Gastrocnemius medialis (tissue), 4 donors: ENCODE results near the gene ELFN2.

ENCODE experiments used
- POLR2A ChIP-seq, 2 donors: fragments of 450-650 bp; IDR thresholded peaks; one replicate each; pipeline ENCODE4 v1.6.1; 2017; ENCODE audit warnings: antibody characterized with exemption in 2 of 2, mild to moderate bottlenecking in 2 of 2, moderate library complexity in 2 of 2
- TF ChIP-seq, protein P1 (sequence below), 5 experiments: fragments of 450-650 bp in 3 of 5; fragments of 200-600 bp in 2 of 5; sonication (generic) in 2 of 5; IDR thresholded peaks in 4 of 5; conservative IDR thresholded peaks in 1 of 5; 1 replicate in 4 of 5; 2 replicates in 1 of 5; pipeline ENCODE4 v1.5.1; 2016 to 2019; ENCODE audit warnings: antibody characterized with exemption in 5 of 5, mild to moderate bottlenecking in 3 of 5, moderate library complexity in 3 of 5

DNA sequence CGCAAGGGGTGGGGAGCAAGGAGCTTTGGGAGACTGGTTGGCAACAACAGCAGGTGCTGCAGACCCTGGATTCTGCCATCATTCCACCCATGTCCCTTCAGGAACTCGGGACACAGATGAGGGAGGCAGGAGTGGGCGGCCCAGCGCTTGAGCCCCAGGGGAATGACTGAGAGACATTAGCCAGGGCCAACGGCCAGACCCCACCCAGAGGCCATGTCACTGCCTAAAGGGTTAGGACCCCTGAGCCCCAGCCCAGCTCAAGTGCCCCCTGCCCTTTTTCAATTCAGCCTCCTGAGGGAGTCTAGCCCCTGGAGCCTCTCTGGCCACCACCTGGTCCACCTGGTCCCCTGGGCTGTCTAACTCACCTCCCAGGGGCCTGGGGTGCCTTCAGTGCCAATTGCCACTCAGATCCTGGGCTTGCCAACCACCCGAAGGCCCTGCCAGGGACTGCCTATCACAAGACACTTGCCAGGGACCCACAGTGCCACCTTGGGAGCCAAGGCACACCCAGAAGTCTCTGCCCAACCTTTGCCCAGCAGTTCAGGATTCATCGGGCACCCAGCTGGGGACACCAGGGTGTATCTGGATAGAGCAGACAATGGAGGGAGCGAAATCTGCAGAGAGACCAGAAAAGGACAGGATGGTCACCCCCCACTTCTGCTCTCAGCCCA lies 42.3 kb upstream of the ELFN2 start:
- TF ChIP-seq POLR2A (IDR thresholded peaks at IDR 0.05), result no peak
- TF ChIP-seq, protein P1, sequence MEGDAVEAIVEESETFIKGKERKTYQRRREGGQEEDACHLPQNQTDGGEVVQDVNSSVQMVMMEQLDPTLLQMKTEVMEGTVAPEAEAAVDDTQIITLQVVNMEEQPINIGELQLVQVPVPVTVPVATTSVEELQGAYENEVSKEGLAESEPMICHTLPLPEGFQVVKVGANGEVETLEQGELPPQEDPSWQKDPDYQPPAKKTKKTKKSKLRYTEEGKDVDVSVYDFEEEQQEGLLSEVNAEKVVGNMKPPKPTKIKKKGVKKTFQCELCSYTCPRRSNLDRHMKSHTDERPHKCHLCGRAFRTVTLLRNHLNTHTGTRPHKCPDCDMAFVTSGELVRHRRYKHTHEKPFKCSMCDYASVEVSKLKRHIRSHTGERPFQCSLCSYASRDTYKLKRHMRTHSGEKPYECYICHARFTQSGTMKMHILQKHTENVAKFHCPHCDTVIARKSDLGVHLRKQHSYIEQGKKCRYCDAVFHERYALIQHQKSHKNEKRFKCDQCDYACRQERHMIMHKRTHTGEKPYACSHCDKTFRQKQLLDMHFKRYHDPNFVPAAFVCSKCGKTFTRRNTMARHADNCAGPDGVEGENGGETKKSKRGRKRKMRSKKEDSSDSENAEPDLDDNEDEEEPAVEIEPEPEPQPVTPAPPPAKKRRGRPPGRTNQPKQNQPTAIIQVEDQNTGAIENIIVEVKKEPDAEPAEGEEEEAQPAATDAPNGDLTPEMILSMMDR (IDR thresholded peaks at IDR 0.05 in 4 of 5, conservative IDR thresholded peaks at IDR 0.05 in 1 of 5), result no peak
